ENCODE data around the gene ALOX12B. TPM values are rescaled to one million over a fixed set of nuclear protein-coding genes. Genes with fewer than 3 reads are reported as not detected.

Gene ALOX12B
- total and polyA plus RNA-seq, 2 of the 8 experiments (the other 6 are each of a cell fraction or from before 2014, with no cell fraction given), result 0.86 TPM; not detected in 1

- no peak for TF ChIP-seq CHD7 (IDR thresholded peaks at IDR 0.05; ENCODE audit: insufficient replicate concordance, low read length)
- TF ChIP-seq USF2 (IDR thresholded peaks at IDR 0.05; ENCODE audit: low read length), result no peak
- no peak for TF ChIP-seq RFX5 (IDR thresholded peaks at IDR 0.05; ENCODE audit: borderline replicate concordance, low read depth, low read length)
- no peak for TF ChIP-seq TBP (IDR thresholded peaks at IDR 0.05; ENCODE audit: low read depth, low read length)
- peak; percentile 33; the same call in 1 of the 2 replicates for TF ChIP-seq SUZ12 (IDR thresholded peaks at IDR 0.05; ENCODE audit: low read length)
- 0 out of 2 replicates have a peak, but pooled peaks have one; percentile 16 for TF ChIP-seq MAX (IDR thresholded peaks at IDR 0.05)
- TF ChIP-seq SRF (IDR thresholded peaks at IDR 0.05; ENCODE audit: low read depth, low read length), result no peak
- no peak for TF ChIP-seq CBX8 (IDR thresholded peaks at IDR 0.05; ENCODE audit: borderline replicate concordance, low read depth, low read length)
- TF ChIP-seq JUN (IDR thresholded peaks at IDR 0.05; ENCODE audit: low read depth, low read length), result no peak
Observed at GRCh38 chr17:8117980-8118768, 30.7 kb upstream of the ALOX12B start, which contains the start of gene ALOXE3 (continued).
